Measurements from ENCODE around the gene ARHGAP6.
"Not testable (repeated sequence)": the region's sequence is repeated elsewhere in the genome, so short reads cannot be mapped to it uniquely, and the experiment has no call there.

Gene ARHGAP6

GRCh38 chrX:11137543-11138139 lies 528.1 kb downstream of the ARHGAP6 start:
- DNase-seq, result no peak

GRCh38 chrX:11135564-11136185 lies 530.0 kb downstream of the ARHGAP6 start:
- DNase-seq, result no peak

GRCh38 chrX:11131146-11131545 lies 534.6 kb downstream of the ARHGAP6 start:
- DNase-seq, result no peak

GRCh38 chrX:11130136-11130535 lies 535.6 kb downstream of the ARHGAP6 start:
- no peak for DNase-seq

- no peak for DNase-seq
These were observed 536.1 kb downstream of the ARHGAP6 start for GRCh38 chrX:11129534-11130105.

GRCh38 chrX:11125060-11125459 lies 540.7 kb downstream of the ARHGAP6 start:
- DNase-seq, result no peak

GRCh38 chrX:11124112-11124511 lies 541.6 kb downstream of the ARHGAP6 start:
- no peak for DNase-seq

GRCh38 chrX:11123087-11123486 lies 542.6 kb downstream of the ARHGAP6 start:
- DNase-seq, result not testable (repeated sequence)

GRCh38 chrX:11119313-11119943 lies 546.3 kb downstream of the ARHGAP6 start:
- DNase-seq, result no peak

- no peak for DNase-seq
These were observed 548.0 kb downstream of the ARHGAP6 start for GRCh38 chrX:11117745-11118144.

- no peak for DNase-seq
These were observed 552.0 kb downstream of the ARHGAP6 start for GRCh38 chrX:11113731-11114130.

GRCh38 chrX:11111947-11112346 lies 553.8 kb downstream of the ARHGAP6 start:
- no peak for DNase-seq

GRCh38 chrX:11111037-11111851 lies 554.5 kb downstream of the ARHGAP6 start, which contains the start of gene HCCS:
TSS of gene HCCS (plus strand) at chrX:11111332. CDS start at chrX:11112061, 729 bp downstream.
- peak; percentile 71 to 83 for DNase-seq

- DNase-seq, result no peak
These were observed 555.8 kb downstream of the ARHGAP6 start for GRCh38 chrX:11109968-11110367.

- DNase-seq, result no peak
These were observed 557.3 kb downstream of the ARHGAP6 start for GRCh38 chrX:11108253-11108941.

- no peak for DNase-seq
These were observed 560.6 kb downstream of the ARHGAP6 start for GRCh38 chrX:11105080-11105479.

- no peak for DNase-seq
These were observed 562.0 kb downstream of the ARHGAP6 start for GRCh38 chrX:11103751-11104150.

- no peak for DNase-seq
These were observed 562.7 kb downstream of the ARHGAP6 start for GRCh38 chrX:11103006-11103405.

- DNase-seq, result no peak
These were observed 565.3 kb downstream of the ARHGAP6 start for GRCh38 chrX:11100281-11101035.

GRCh38 chrX:11099465-11099864 lies 566.3 kb downstream of the ARHGAP6 start:
- DNase-seq, result no peak

GRCh38 chrX:11097933-11098332 lies 567.8 kb downstream of the ARHGAP6 start:
- DNase-seq, result no peak

GRCh38 chrX:11089802-11090201 lies 575.9 kb downstream of the ARHGAP6 start:
- DNase-seq, result no peak

All from stimulated activated CD4-positive, alpha-beta T cell treated with anti-CD3 and anti-CD28 coated beads, Interleukin-4, amount 100 ng/mL, for 4 hours (primary cell).